Parathyroid adenoma (tissue), 2 donors: ENCODE data around the gene UBQLNL.

Experiments
- H2AFZ ChIP-seq: fragments of 300-600 bp; sonication (generic); one replicate; pipeline ENCODE4 v1.7.0; 2017; ENCODE audit warnings: antibody characterized with exemption, mild to moderate bottlenecking
- H3K27ac ChIP-seq: fragments of 300-600 bp; sonication (generic); one replicate; pipeline ENCODE4 v1.7.0; 2017
- H3K27me3 ChIP-seq: fragments of 300-600 bp; sonication (generic); one replicate; pipeline ENCODE4 v1.7.0; 2017; ENCODE audit warnings: low read length; ENCODE audit not compliant: control insufficient read depth, insufficient read depth
- H3K36me3 ChIP-seq: fragments of 300-600 bp; sonication (generic); one replicate; pipeline ENCODE4 v1.7.0; 2017; ENCODE audit warnings: low read length; ENCODE audit not compliant: control insufficient read depth, insufficient read depth
- H3K4me1 ChIP-seq: fragments of 300-600 bp; sonication (generic); one replicate; pipeline ENCODE4 v1.7.0; 2017; ENCODE audit warnings: control low read depth
- H3K4me2 ChIP-seq: fragments of 300-600 bp; sonication (generic); one replicate; pipeline ENCODE4 v1.7.0; 2017; ENCODE audit warnings: low read length
- H3K4me3 ChIP-seq: fragments of 300-600 bp; sonication (generic); one replicate; pipeline ENCODE4 v1.7.0; 2017; ENCODE audit warnings: low read depth, low read length
- H3K79me2 ChIP-seq: fragments of 300-600 bp; sonication (generic); one replicate; pipeline ENCODE4 v1.7.0; 2017; ENCODE audit warnings: control low read depth
- H3K9ac ChIP-seq: fragments of 300-600 bp; sonication (generic); one replicate; pipeline ENCODE4 v1.7.0; 2017; ENCODE audit warnings: mild to moderate bottlenecking
- H3K9me3 ChIP-seq: fragments of 300-600 bp; sonication (generic); one replicate; pipeline ENCODE4 v1.7.0; 2017; ENCODE audit warnings: low read length; ENCODE audit not compliant: control insufficient read depth
- CTCF ChIP-seq: fragments of 300-600 bp; sonication (generic); IDR thresholded peaks from one replicate; pipeline ENCODE4 v1.7.0; 2017; ENCODE audit warnings: antibody characterized with exemption, mild to moderate bottlenecking
- donor health status: primary hyperparathyroidism.

UBQLNL gene

GRCh38 chr11:5509803-5510202, 6.7 kb downstream of the UBQLNL start, which contains the start of gene UBQLN3:
Gene UBQLN3 (minus strand): TSS chr11:5509957. CDS start chr11:5509558, 399 bp downstream.
- Histone ChIP-seq H3K36me3 (no peaks in the 10 kb centered on the region), H3K9me3 (no peaks in the 10 kb centered on the region), H3K4me2 (no peak within 1 kb of the TSS), H3K4me1 (no peaks in the 10 kb centered on the region), H2AFZ (no peak within 1 kb of the TSS), H3K27me3 (no peaks in the 10 kb centered on the region), H3K4me3 (no peak within 1 kb of the TSS), H3K79me2 (no peaks in the 10 kb centered on the region), H3K27ac (no peak within 1 kb of the TSS), H3K9ac (no peak within 1 kb of the TSS)
- no peak for TF ChIP-seq CTCF

- no peaks in the 10 kb centered on the region for H3K27me3 ChIP-seq
- TF ChIP-seq CTCF, result no peak
- no peak overlapping the region for H3K4me3 ChIP-seq
- no peaks in the 10 kb centered on the region for H3K79me2 ChIP-seq
- H3K9me3 ChIP-seq, result no peaks in the 10 kb centered on the region
- no peak overlapping the region for H3K9ac ChIP-seq
- H3K27ac ChIP-seq, result no peak overlapping the region
- H2AFZ ChIP-seq, result no peak overlapping the region
- no peak overlapping the region for H3K4me2 ChIP-seq
- H3K36me3 ChIP-seq, result no peaks in the 10 kb centered on the region
- H3K4me1 ChIP-seq, result no peaks in the 10 kb centered on the region
These were observed 7.9 kb downstream of the UBQLNL start for GRCh38 chr11:5508605-5509004.

GRCh38 chr11:5507933-5508305, 8.6 kb downstream of the UBQLNL start:
- Histone ChIP-seq H3K4me1 (no peaks in the 10 kb centered on the region), H3K36me3 (no peaks in the 10 kb centered on the region), H3K27ac (no peak overlapping the region), H3K27me3 (no peaks in the 10 kb centered on the region), H3K79me2 (no peaks in the 10 kb centered on the region), H3K9ac (no peak overlapping the region), H3K4me2 (no peak overlapping the region), H2AFZ (no peak overlapping the region), H3K9me3 (no peaks in the 10 kb centered on the region), H3K4me3 (no peak overlapping the region)
- TF ChIP-seq CTCF, result no peak

- no peak overlapping the region for H3K4me3 ChIP-seq
- H3K79me2 ChIP-seq, result no peaks in the 10 kb centered on the region
- TF ChIP-seq CTCF, result no peak
- no peak overlapping the region for H2AFZ ChIP-seq
- H3K36me3 ChIP-seq, result no peaks in the 10 kb centered on the region
- H3K9me3 ChIP-seq, result no peaks in the 10 kb centered on the region
- no peak overlapping the region for H3K4me2 ChIP-seq
- H3K4me1 ChIP-seq, result no peaks in the 10 kb centered on the region
- no peak overlapping the region for H3K9ac ChIP-seq
- H3K27me3 ChIP-seq, result no peaks in the 10 kb centered on the region
- H3K27ac ChIP-seq, result no peak overlapping the region
These were observed 9.1 kb downstream of the UBQLNL start for GRCh38 chr11:5507177-5507932.
